Dermis blood vessel endothelial cell (primary cell): Measurements from ENCODE around the gene HES4. TPM values are rescaled to one million over a fixed set of nuclear protein-coding genes. Genes with fewer than 3 reads are reported as not detected.

Source experiments
- DNase-seq: peaks from one replicate; pipeline ENCODE4 v3.0.0; 2010
- total RNA-seq: library from RNA; depleted of rRNA; stranded (reverse); fragments of >200 nt; gene quantifications from 2 replicates; pipeline ENCODE4 v1.2.3, GENCODE V29; 2014

Gene HES4
- 49.6 and 76.9 TPM in 2 replicates for total RNA-seq

GRCh38 chr1:999725-1000356, at the start of gene HES4:
TSS of gene HES4 (minus strand) at chr1:1000097. CDS start at chr1:999973, 124 bp downstream.
- DNase-seq: peak; percentile 95

DNA sequence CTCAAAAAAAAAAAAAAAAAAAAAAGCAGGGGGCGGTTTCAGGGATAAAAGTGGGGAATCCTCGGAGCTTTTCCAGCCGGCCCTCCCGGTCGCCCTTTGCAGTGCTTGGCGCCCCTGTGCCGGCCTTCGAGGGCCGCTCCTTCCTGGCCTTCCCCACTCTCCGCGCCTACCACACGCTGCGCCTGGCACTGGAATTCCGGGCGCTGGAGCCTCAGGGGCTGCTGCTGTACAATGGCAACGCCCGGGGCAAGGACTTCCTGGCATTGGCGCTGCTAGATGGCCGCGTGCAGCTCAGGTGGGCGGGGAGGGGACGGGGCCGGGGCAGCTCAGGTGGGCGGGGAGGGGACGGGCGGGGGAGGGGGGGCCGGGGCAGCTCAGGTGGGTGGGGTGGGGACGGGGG, 48.9 kb upstream of the HES4 start:
- no peak for DNase-seq

- no peak for DNase-seq
Observed at GRCh38 chr1:1047963-1048362, 48.1 kb upstream of the HES4 start.

DNA sequence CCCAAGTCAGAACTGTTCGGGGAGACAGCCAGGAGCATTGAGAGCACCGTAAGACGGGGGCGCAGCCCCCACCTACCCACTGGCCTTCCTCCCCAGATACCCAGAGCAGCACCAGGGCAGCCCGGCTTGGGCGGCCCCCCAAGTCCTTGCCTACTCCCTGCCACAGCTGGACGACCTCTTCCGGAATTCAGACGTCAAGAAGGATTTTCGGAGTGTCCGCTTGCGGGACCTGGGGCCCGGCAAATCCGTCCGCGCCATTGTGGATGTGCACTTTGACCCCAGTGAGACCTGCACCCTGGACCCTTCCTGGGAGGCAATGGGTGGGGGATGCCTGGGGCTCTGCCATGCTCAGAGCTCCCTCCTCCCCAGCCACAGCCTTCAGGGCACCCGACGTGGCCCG, 47.5 kb upstream of the HES4 start:
- no peak for DNase-seq

GRCh38 chr1:1046767-1047166, 46.9 kb upstream of the HES4 start:
- no peak for DNase-seq

DNA sequence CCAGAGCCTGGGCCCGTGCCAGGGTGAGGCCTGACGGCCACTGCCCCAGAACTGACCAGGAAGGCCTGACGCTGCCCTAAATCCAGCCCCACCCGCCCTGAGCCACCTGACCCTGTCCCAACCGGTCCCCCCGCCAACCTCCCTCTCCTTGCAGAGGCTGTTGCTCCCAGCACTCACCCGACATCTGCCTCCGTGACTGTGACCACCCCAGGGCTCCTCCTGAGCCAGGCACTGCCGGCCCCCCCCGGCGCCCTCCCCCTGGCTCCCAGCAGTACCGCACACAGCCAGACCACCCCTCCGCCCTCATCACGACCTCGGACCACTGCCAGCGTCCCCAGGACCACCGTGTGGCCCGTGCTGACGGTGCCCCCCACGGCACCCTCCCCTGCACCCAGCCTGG, 46.3 kb upstream of the HES4 start:
- DNase-seq: no peak

DNA sequence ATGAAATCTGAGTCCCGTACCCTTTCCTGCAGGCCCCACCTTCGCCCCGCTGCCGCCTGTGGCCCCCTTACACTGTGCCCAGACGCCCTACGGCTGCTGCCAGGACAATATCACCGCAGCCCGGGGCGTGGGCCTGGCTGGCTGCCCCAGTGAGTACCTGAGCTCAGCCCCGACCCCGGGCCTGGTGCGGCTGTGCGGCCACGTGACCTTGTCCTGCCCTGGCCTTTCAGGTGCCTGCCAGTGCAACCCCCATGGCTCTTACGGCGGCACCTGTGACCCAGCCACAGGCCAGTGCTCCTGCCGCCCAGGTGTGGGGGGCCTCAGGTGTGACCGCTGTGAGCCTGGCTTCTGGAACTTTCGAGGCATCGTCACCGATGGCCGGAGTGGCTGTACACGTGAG, 45.2 kb upstream of the HES4 start:
- no peak for DNase-seq

- no peak for DNase-seq
Observed at GRCh38 chr1:1044455-1045078, 44.7 kb upstream of the HES4 start.

GRCh38 chr1:1043921-1044320, 44.0 kb upstream of the HES4 start:
- no peak for DNase-seq

- DNase-seq: no peak
Observed at GRCh38 chr1:1043411-1043810, 43.5 kb upstream of the HES4 start.

DNA sequence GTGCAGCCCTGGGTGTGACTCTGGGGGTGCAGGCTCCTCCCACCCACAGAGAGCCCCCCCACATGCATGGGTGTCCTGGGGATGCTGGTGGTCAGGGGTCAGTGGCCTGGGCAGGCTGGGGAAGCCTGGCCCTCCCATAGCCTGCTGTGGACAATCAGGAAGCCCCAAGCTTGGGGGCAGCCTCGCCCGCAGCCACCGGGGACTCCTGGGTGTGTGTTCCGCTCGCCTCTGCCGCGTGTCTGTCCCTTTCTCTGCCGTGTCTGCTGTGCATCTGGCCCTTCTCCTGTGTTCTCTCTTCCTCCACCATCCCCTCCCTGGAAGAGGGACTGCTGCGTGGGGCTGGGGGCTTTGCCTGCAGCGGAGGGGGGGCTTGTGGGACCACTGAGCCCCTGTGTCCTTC, 42.9 kb upstream of the HES4 start:
- DNase-seq: no peak

GRCh38 chr1:1041873-1042272, 42.0 kb upstream of the HES4 start:
- DNase-seq: no peak

DNA sequence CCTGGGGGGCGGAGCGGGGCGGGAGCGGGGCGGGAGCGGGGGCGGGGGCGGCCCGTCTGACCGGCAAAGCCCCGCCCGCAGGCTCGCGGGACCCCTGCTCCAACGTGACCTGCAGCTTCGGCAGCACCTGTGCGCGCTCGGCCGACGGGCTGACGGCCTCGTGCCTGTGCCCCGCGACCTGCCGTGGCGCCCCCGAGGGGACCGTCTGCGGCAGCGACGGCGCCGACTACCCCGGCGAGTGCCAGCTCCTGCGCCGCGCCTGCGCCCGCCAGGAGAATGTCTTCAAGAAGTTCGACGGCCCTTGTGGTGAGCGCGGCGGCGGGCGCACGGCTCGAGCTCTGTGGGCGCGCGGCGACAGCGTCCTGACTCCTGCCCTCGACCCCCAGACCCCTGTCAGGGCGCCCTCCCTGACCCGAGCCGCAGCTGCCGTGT, 41.2 kb upstream of the HES4 start:
- no peak for DNase-seq

DNA sequence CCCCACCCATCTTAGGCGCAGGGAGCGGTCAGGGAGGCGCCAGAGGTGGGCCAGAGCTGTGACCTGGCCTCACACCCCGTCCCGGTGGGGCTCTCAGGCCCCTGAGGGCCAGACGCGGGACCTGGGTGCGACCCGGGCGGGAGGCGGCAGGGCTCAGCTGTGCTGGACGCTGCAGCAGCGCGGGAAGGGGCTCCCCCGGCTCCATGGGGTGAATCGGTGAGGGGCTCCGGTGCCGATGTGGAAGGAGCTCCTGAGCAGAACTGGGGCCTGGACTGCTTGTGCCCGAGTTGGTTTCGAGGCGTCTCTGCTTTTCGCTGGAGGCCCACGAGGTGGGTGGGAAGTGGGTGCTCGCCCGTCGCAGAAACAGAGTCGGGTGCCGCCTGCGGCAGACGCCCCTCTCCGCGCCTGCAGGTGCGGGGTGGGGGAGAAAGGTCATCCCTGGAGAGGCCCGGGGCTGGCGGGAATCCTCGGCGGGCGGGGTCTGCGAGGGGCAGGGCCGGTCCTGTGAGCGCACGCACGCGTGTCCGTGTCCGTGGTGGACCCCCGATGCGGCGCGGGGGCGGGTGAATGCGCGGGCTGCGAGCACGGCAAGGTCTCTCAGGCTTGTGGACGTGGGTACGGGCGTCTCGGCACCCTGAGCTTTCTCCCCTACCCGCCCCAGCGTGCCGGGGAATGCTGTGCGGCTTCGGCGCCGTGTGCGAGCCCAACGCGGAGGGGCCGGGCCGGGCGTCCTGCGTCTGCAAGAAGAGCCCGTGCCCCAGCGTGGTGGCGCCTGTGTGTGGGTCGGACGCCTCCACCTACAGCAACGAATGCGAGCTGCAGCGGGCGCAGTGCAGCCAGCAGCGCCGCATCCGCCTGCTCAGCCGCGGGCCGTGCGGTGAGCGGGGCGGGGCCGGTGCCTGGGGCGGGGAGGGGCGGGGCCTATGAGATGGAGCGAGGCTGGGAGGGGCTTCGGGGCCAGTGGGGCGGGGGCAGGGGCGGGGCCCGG, 40.4 kb upstream of the HES4 start:
- peak; percentile 90 for DNase-seq

DNA sequence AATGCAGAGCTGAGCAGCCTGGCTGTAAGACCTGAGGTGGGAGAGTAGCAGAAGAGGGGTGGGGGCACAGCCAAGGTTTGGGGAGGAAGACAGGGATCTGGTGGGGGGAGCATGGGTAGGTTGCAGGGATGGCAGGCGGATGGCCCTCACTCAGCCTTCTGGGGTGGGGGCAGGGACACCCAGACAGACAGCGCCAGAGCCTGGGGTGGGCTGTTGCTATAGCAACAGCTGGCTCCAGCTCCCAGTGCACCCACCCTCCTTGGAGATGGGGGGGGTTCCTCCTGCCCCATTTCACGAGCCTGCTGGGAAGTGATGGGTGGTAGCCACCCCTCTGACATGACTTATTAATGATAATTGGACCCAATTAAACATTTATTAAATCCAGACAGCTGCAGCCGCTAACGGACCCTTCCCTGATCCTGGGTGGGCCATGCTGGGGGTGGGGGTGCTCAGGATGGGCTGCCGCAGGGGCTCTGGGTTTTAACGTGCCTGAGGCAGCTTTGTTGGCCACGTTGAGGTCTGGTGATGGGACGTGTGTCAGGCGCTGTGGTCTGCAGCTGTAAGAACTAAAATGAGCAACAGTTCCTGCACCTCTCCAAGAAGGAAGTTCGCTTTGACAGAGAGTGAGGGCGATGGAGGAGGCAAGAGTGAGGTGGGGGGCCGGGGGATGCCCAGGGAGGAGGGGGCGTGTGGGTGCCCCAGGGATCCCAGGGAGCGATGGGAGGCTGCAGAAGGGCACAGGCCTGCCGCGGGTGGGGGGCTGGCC, 39.4 kb upstream of the HES4 start:
- DNase-seq: no peak

DNA sequence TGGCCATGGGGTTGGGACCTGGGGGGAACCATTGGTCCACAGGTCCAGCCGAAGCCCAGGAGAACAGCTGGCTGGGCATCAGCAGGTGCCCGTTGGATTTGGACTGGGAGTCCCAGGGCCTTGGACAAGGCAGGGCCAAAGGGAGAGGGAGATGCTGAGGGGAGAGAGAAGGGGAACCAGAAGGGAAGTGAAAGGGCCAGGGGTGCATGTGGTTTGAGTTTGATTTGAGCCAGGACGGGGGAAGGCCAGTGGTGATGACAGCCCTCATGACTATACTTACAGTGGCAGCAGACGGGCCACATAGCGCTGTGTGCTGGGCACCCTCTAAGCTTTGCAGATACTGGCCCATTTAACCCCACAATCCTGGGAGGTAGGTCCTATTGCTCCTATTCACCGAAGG, 38.8 kb upstream of the HES4 start:
- no peak for DNase-seq

- DNase-seq: no peak
Observed at GRCh38 chr1:1037366-1038327, 37.8 kb upstream of the HES4 start.

DNA sequence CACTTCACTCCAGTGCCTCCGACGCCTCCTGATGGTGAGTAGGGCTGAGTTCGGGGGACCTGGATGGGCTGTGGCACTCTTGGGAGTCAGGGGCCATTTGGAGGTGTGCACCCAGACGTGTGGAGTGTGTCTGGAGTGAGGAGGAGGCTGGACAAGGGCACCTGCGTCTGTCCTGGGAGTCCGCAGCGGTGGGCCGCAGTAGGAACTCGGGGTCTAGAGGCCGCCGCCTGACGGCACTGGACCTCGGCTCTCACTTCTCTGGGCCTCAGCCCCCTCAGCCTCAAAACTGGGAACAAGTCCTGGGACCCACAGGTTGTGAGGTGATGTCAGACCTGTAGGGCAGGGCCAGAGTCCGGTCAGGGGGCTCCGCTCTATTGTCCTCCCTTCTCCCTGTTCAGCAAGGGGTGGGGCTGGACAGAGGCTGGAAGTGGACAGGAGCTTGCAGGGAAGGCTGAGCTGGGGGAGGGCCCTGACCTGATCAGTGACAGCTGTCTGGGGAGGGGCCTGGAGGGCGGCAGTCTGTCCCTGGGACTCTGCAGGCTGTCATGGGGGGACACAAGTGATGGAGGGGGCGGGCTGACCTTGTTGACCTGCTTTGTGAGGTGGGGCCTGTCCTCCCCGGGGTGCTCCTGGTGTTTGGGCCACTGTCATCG, 35.5 kb upstream of the HES4 start:
- DNase-seq: no peak

- DNase-seq: no peak
Observed at GRCh38 chr1:1034439-1034781, 34.5 kb upstream of the HES4 start.

DNA sequence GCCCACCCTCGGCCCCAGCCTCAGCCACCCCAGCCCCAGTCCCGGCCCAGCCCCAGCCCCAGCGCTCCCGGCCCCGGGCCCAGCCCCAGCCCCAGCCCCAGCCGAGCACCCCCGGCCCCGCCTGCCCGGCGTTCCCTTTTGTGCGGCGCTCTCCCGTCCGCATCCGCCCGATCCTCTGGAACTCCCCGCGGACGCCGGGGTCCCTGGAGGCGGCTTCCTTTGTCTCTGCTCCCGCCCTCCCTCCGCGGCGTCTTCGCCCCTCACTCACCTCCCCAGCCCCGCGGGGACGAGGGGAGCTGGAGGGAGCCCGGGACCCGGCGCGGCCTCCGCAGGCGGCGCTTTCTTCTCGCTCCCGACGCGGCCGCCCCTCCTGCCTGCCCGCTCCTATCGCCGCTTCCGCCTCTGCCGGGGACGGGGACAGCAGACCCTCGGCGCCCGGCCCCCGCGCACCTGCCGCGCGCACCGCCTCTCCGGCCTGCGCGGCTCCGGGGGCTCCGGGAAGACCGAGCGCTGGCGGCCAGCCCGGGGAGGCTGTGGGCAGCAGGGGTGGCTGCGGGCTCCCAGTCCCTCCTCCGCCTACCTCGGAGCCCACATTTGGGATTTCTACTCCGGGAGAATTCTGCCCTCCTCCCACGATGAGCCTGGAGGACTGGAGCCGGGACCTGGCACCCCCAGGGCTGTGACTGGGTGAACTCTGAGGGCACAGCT, 34.0 kb upstream of the HES4 start:
- DNase-seq: no peak
